K562 (cell line): ENCODE data around the gene PKLR. TPM values are rescaled to one million over a fixed set of nuclear protein-coding genes. Genes with fewer than 3 reads are reported as not detected.
A peak's percentile ranks its signal among the peaks of the same experiment; 100 is the strongest.

Source experiments
- CBX1 ChIP-seq: sonication (generic); IDR thresholded peaks from 2 replicates; pipeline ENCODE4 v1.6.1; 2016; ENCODE audit warnings: antibody characterized with exemption, low read depth, mild to moderate bottlenecking
- DACH1 ChIP-seq: fragments of 450-650 bp; IDR thresholded peaks from 2 replicates; pipeline ENCODE4 v1.6.1; 2018; ENCODE audit not compliant: partially characterized antibody
- ELF2 ChIP-seq: fragments of 250-450 bp; sonication (Bioruptor Pico); IDR thresholded peaks from 2 replicates; pipeline ENCODE4 v1.5.0; 2021; ENCODE audit warnings: mild to moderate bottlenecking
- EP400 ChIP-seq: fragments of 450-650 bp; IDR thresholded peaks from 2 replicates; pipeline ENCODE4 v1.6.1; 2017; ENCODE audit warnings: antibody characterized with exemption, mild to moderate bottlenecking, moderate library complexity
- GABPB1 ChIP-seq: sonication (generic); formaldehyde crosslinking; IDR thresholded peaks from 2 replicates; pipeline ENCODE4 v1.8.0; 2022; ENCODE audit warnings: mild to moderate bottlenecking, missing genetic modification reagents
- GTF2B ChIP-seq: IDR thresholded peaks from 2 replicates; pipeline ENCODE4 v1.6.1; 2011; ENCODE audit not compliant: insufficient read length; ENCODE audit errors: extremely low read depth
- HNRNPK ChIP-seq: fragments of 200-400 bp; formaldehyde crosslinking; IDR thresholded peaks from one replicate; pipeline ENCODE4 v1.6.1; 2018; ENCODE audit warnings: mild to moderate bottlenecking, low read depth, low read length; ENCODE audit not compliant: poor library complexity, severe bottlenecking
- LCOR ChIP-seq: sonication (generic); formaldehyde crosslinking; IDR thresholded peaks from 2 replicates; pipeline ENCODE4 v1.8.0; 2022; ENCODE audit warnings: mild to moderate bottlenecking, missing genetic modification reagents
- MAZ ChIP-seq, 2 experiments: fragments of 450-650 bp in 1 of 2; sonication (generic) in 1 of 2; formaldehyde crosslinking; IDR thresholded peaks in 1 of 2; conservative IDR thresholded peaks in 1 of 2; 2 replicates each; pipeline versions ENCODE4 v1.4.0 to v1.5.0; 2020; ENCODE audit warnings: mild to moderate bottlenecking in 1 of 2, missing genetic modification reagents in 1 of 2
- PRMT5 ChIP-seq: sonication (generic); formaldehyde crosslinking; IDR thresholded peaks from 2 replicates; pipeline ENCODE4 v1.5.0; 2020; ENCODE audit warnings: missing genetic modification reagents
- RAD21 ChIP-seq, 2 experiments: fragments of 250-450 bp in 1 of 2; fragments of 450-650 bp in 1 of 2; sonication (Bioruptor Pico) in 1 of 2; formaldehyde crosslinking in 1 of 2; IDR thresholded peaks in 1 of 2; conservative IDR thresholded peaks in 1 of 2; 2 replicates each; pipeline versions ENCODE4 v1.4.0 to v1.8.0; 2020 to 2022; ENCODE audit warnings: mild to moderate bottlenecking in 2 of 2, moderate library complexity in 1 of 2
- SMAD2 ChIP-seq: fragments of 150-350 bp; IDR thresholded peaks from 2 replicates; pipeline ENCODE4 v1.6.1; 2014; ENCODE audit warnings: low read depth, mild to moderate bottlenecking, low read length
- TAF15 ChIP-seq: fragments of 200-400 bp; formaldehyde crosslinking; IDR thresholded peaks from 2 replicates; pipeline ENCODE4 v1.6.1; 2017; ENCODE audit warnings: mild to moderate bottlenecking, low read depth, low read length, moderate library complexity
- U2AF1 ChIP-seq: fragments of 200-400 bp; formaldehyde crosslinking; optimal IDR thresholded peaks from 2 replicates; pipeline ENCODE3; 2017; ENCODE audit warnings: mild to moderate bottlenecking, low read depth, low read length, moderate library complexity
- ZNF23 ChIP-seq: fragments of 250-450 bp; sonication (Bioruptor Pico); IDR thresholded peaks from 2 replicates; pipeline ENCODE4 v1.4.0; 2020; ENCODE audit warnings: mild to moderate bottlenecking
- polyA plus RNA-seq, 8 experiments: library from polyadenylated mRNA; depleted of rRNA in 4 of 8; stranded (reverse) in 5 of 8; unstranded in 3 of 8; fragments of >200 nt; fragmentation: Nextera tagmentation in 2 of 8; fragmentation: Illumina TruSeq in 1 of 8; extraction: Ambion mirVana in 2 of 8; extraction: Trizol in 1 of 8; gene quantifications; 2 replicates each; pipeline versions ENCODE4 v1.2.1 to v1.2.3, GENCODE V29; 2011 to 2014; ENCODE audit warnings: inconsistent platforms in 1 of 8, missing spikeins in 1 of 8
- total RNA-seq, 7 experiments: library from RNA; depleted of rRNA in 6 of 7; stranded (reverse); fragments of >200 nt in 6 of 7; fragmentation: Illumina TruSeq in 2 of 7; extraction: Trizol in 2 of 7; gene quantifications; 2 replicates each; pipeline versions ENCODE4 v1.2.1 to v1.2.3, GENCODE V29; 2011 to 2021; ENCODE audit warnings: low replicate concordance in 1 of 7
- TF ChIP-seq, protein P1 (sequence below): sonication (generic); formaldehyde crosslinking; IDR thresholded peaks from 2 replicates; pipeline ENCODE4 v1.8.0; 2023; ENCODE audit warnings: mild to moderate bottlenecking, missing genetic modification reagents
- TF ChIP-seq, protein P2 (sequence below): fragments of 450-650 bp; IDR thresholded peaks from 2 replicates; pipeline ENCODE4 v1.7.1; 2018; ENCODE audit warnings: mild to moderate bottlenecking, low read depth; ENCODE audit not compliant: partially characterized antibody

Gene PKLR
- total and polyA plus RNA-seq, 9 of the 15 experiments (the other 6 are each of a cell fraction or from before 2014, with no cell fraction given): 10.7 to 78.4 (median 38.2) TPM

DNA sequence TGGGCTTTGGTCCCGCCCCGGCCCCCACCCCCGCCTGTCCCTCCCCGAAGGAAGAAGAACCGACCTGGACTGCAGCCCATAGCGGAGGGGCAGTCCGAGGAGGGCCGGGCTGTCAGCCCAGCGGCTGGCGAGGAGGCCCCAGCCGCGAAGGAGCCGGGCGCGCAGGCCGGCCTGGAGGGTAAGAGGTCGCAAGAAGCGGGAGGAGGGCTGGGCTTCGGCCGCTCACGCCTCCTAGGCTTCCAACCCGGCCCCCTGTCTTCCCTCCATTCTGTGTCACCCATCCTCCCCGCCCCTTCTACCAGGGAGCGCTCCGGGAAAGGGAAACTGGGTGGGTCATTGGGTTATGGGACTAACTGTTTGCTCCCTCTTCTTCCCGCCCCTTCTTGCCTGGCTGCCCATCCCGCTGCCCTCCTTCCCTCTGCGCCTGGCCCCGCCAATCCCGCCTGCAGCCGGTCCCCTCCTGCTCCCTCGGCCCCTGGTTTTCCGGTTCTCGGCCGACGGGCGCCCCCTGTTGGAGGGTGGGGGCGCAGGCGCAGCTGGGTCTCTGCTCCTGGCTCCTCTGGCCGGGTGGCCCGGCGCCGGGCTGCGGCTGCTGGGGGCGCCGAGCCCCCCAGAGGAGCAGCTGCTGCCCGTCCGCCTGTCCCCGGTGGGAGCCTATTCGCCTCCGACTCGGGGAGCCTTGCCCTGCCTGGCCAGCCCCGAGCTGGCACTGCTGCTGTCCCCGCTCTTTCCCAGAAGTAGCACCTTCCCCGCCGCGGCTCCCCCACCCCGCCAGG is 21.9 kb upstream of the PKLR start (continued):
- peak; percentile 94 to 96 for TF ChIP-seq MAZ (CRISPR knock-in tag; conservative IDR thresholded peaks at IDR 0.05 in 1 of 2, IDR thresholded peaks at IDR 0.05 in 1 of 2)
- TF ChIP-seq, protein P1, sequence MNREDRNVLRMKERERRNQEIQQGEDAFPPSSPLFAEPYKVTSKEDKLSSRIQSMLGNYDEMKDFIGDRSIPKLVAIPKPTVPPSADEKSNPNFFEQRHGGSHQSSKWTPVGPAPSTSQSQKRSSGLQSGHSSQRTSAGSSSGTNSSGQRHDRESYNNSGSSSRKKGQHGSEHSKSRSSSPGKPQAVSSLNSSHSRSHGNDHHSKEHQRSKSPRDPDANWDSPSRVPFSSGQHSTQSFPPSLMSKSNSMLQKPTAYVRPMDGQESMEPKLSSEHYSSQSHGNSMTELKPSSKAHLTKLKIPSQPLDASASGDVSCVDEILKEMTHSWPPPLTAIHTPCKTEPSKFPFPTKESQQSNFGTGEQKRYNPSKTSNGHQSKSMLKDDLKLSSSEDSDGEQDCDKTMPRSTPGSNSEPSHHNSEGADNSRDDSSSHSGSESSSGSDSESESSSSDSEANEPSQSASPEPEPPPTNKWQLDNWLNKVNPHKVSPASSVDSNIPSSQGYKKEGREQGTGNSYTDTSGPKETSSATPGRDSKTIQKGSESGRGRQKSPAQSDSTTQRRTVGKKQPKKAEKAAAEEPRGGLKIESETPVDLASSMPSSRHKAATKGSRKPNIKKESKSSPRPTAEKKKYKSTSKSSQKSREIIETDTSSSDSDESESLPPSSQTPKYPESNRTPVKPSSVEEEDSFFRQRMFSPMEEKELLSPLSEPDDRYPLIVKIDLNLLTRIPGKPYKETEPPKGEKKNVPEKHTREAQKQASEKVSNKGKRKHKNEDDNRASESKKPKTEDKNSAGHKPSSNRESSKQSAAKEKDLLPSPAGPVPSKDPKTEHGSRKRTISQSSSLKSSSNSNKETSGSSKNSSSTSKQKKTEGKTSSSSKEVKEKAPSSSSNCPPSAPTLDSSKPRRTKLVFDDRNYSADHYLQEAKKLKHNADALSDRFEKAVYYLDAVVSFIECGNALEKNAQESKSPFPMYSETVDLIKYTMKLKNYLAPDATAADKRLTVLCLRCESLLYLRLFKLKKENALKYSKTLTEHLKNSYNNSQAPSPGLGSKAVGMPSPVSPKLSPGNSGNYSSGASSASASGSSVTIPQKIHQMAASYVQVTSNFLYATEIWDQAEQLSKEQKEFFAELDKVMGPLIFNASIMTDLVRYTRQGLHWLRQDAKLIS (CRISPR knock-in tag): peak; percentile 80
- TF ChIP-seq ZNF23 (CRISPR knock-in tag): no peak
- TF ChIP-seq, protein P2, sequence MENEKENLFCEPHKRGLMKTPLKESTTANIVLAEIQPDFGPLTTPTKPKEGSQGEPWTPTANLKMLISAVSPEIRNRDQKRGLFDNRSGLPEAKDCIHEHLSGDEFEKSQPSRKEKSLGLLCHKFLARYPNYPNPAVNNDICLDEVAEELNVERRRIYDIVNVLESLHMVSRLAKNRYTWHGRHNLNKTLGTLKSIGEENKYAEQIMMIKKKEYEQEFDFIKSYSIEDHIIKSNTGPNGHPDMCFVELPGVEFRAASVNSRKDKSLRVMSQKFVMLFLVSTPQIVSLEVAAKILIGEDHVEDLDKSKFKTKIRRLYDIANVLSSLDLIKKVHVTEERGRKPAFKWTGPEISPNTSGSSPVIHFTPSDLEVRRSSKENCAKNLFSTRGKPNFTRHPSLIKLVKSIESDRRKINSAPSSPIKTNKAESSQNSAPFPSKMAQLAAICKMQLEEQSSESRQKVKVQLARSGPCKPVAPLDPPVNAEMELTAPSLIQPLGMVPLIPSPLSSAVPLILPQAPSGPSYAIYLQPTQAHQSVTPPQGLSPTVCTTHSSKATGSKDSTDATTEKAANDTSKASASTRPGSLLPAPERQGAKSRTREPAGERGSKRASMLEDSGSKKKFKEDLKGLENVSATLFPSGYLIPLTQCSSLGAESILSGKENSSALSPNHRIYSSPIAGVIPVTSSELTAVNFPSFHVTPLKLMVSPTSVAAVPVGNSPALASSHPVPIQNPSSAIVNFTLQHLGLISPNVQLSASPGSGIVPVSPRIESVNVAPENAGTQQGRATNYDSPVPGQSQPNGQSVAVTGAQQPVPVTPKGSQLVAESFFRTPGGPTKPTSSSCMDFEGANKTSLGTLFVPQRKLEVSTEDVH: peak; percentile 70
- no peak for TF ChIP-seq PRMT5 (CRISPR knock-in tag)
- TF ChIP-seq LCOR (CRISPR knock-in tag): 0 out of 2 replicates have a peak, but pooled peaks have one; percentile 40
- TF ChIP-seq DACH1: peak; percentile 46
- TF ChIP-seq RAD21 (CRISPR knock-in tag; conservative IDR thresholded peaks at IDR 0.05 in 1 of 2, IDR thresholded peaks at IDR 0.05 in 1 of 2): peak; percentile 66 to 81
- TF ChIP-seq HNRNPK: peak; percentile 36
- 0 out of 2 replicates have a peak, but pooled peaks have one; percentile 54 for TF ChIP-seq ELF2
- TF ChIP-seq CBX1: no peak; the same call in 1 of the 2 replicates
- peak; percentile 52 for TF ChIP-seq U2AF1
- TF ChIP-seq TAF15: no peak
- peak; percentile 59; the same call in 1 of the 2 replicates for TF ChIP-seq EP400
- TF ChIP-seq SMAD2: no peak
- TF ChIP-seq GABPB1 (CRISPR knock-in tag): peak; percentile 92
- TF ChIP-seq GTF2B: no peak
